Panc1 (cell line): ENCODE results near the gene DOCK11.

ENCODE experiments used
- POLR2AphosphoS5 ChIP-seq: IDR thresholded peaks from 2 replicates; pipeline ENCODE4 v1.6.1; 2012; ENCODE audit warnings: mild to moderate bottlenecking, low read depth, low read length, moderate library complexity
- TF ChIP-seq, protein P1 (sequence below): fragments of 450-650 bp; IDR thresholded peaks from 2 replicates; pipeline ENCODE4 v1.5.1; 2017; ENCODE audit warnings: mild to moderate bottlenecking
- TF ChIP-seq, protein P2 (sequence below), 2 experiments: IDR thresholded peaks; 2 replicates each; pipeline ENCODE4 v1.6.1; 2011 to 2012; ENCODE audit warnings: low read depth in 2 of 2, control low read depth in 1 of 2, low read length in 1 of 2, mild to moderate bottlenecking in 1 of 2, moderate library complexity in 1 of 2; ENCODE audit not compliant: insufficient read depth in 1 of 2

DNA sequence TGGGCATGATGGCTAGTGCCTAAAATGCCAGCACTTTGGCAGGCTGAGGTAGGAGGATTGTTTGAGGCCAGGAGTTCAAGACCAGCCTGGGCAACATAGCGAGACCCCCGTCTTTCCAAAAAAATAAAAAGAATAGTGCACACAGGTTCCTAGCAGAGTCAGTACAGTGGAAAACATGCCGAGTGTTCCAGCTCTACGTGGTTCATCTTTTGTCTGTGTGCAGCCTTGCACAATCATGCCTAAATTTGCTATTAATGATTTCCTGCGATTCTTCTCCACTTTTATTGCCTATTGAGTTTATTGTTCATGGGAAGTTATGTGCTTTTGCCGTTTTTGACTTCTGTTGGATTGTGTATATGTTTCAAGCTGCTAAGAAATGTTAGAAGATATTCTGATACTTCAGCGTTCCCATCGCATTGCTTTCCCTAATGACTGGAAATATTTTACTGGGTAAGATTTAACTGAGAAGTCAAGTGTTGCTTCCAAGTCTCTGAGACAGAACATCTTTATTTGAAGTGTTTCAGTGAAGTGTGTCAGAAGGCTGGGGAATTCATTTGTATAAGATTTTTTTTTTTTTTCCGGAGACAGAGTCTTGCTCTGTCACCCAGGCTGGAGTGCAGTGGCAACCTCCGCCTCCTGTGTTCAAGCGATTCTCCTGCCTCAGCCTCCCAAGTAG is 11.3 kb downstream of the DOCK11 start:
- TF ChIP-seq POLR2AphosphoS5 = no peak
- TF ChIP-seq, protein P1, sequence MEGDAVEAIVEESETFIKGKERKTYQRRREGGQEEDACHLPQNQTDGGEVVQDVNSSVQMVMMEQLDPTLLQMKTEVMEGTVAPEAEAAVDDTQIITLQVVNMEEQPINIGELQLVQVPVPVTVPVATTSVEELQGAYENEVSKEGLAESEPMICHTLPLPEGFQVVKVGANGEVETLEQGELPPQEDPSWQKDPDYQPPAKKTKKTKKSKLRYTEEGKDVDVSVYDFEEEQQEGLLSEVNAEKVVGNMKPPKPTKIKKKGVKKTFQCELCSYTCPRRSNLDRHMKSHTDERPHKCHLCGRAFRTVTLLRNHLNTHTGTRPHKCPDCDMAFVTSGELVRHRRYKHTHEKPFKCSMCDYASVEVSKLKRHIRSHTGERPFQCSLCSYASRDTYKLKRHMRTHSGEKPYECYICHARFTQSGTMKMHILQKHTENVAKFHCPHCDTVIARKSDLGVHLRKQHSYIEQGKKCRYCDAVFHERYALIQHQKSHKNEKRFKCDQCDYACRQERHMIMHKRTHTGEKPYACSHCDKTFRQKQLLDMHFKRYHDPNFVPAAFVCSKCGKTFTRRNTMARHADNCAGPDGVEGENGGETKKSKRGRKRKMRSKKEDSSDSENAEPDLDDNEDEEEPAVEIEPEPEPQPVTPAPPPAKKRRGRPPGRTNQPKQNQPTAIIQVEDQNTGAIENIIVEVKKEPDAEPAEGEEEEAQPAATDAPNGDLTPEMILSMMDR = no peak
- TF ChIP-seq, protein P2, sequence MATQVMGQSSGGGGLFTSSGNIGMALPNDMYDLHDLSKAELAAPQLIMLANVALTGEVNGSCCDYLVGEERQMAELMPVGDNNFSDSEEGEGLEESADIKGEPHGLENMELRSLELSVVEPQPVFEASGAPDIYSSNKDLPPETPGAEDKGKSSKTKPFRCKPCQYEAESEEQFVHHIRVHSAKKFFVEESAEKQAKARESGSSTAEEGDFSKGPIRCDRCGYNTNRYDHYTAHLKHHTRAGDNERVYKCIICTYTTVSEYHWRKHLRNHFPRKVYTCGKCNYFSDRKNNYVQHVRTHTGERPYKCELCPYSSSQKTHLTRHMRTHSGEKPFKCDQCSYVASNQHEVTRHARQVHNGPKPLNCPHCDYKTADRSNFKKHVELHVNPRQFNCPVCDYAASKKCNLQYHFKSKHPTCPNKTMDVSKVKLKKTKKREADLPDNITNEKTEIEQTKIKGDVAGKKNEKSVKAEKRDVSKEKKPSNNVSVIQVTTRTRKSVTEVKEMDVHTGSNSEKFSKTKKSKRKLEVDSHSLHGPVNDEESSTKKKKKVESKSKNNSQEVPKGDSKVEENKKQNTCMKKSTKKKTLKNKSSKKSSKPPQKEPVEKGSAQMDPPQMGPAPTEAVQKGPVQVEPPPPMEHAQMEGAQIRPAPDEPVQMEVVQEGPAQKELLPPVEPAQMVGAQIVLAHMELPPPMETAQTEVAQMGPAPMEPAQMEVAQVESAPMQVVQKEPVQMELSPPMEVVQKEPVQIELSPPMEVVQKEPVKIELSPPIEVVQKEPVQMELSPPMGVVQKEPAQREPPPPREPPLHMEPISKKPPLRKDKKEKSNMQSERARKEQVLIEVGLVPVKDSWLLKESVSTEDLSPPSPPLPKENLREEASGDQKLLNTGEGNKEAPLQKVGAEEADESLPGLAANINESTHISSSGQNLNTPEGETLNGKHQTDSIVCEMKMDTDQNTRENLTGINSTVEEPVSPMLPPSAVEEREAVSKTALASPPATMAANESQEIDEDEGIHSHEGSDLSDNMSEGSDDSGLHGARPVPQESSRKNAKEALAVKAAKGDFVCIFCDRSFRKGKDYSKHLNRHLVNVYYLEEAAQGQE (IDR thresholded peaks at IDR 0.05; ENCODE audit: insufficient read depth in 1 of 2, low read depth in 2 of 2, low read length in 1 of 2) = no peak
